ENCODE measurements around the gene SPSB3. TPM values are rescaled to one million over a fixed set of nuclear protein-coding genes. Genes with fewer than 3 reads are reported as not detected.
"Not testable (repeated sequence)": the region's sequence is repeated elsewhere in the genome, so short reads cannot be mapped to it uniquely, and the experiment has no call there.

Gene SPSB3
- total RNA-seq, 1 experiment from 2014 or later = 21.1 TPM

- H3K27ac ChIP-seq = peak overlapping the region; percentile 100
- peaks cover 42% of the 10 kb centered on the region for H3K4me1 ChIP-seq (replicated peaks)
- no peaks in the 10 kb centered on the region for H3K9me3 ChIP-seq (replicated peaks)
- H3K27me3 ChIP-seq (replicated peaks) = no peaks in the 10 kb centered on the region
- peaks cover 79% of the 10 kb centered on the region for H3K36me3 ChIP-seq
- DNase-seq (ENCODE audit: low read depth in 1 of 2, low spot score in 2 of 2) = peak; percentile 97
- peak overlapping the region; percentile 13; the same call in 1 of the 2 replicates for H3K4me3 ChIP-seq
Measured at GRCh38 chr16:1745900-1746692, 36.3 kb downstream of the SPSB3 start.

GRCh38 chr16:1745181-1745899, 37.0 kb downstream of the SPSB3 start:
- no peaks in the 10 kb centered on the region for H3K27me3 ChIP-seq (replicated peaks)
- peak; percentile 93 to 94 for DNase-seq (ENCODE audit: low read depth in 1 of 2, low spot score in 2 of 2)
- peaks cover 79% of the 10 kb centered on the region for H3K36me3 ChIP-seq
- no peaks in the 10 kb centered on the region for H3K9me3 ChIP-seq (replicated peaks)
- peaks cover 42% of the 10 kb centered on the region for H3K4me1 ChIP-seq (replicated peaks)
- H3K27ac ChIP-seq = peak overlapping the region; percentile 100
- peak overlapping the region; percentile 13; the same call in 1 of the 2 replicates for H3K4me3 ChIP-seq

- Histone ChIP-seq H3K4me3 (no peak overlapping the region), H3K27me3 (replicated peaks) (no peaks in the 10 kb centered on the region), H3K4me1 (replicated peaks) (peaks cover 42% of the 10 kb centered on the region), H3K36me3 (peaks cover 73% of the 10 kb centered on the region), H3K9me3 (replicated peaks) (no peaks in the 10 kb centered on the region), H3K27ac (no peak overlapping the region)
- DNase-seq (ENCODE audit: low read depth in 1 of 2, low spot score in 2 of 2) = no peak
Measured at GRCh38 chr16:1744338-1744840, 38.0 kb downstream of the SPSB3 start.

- Histone ChIP-seq H3K9me3 (replicated peaks) (no peaks in the 10 kb centered on the region), H3K4me1 (replicated peaks) (peaks cover 42% of the 10 kb centered on the region), H3K27ac (no peak overlapping the region), H3K36me3 (peaks cover 65% of the 10 kb centered on the region), H3K27me3 (replicated peaks) (no peaks in the 10 kb centered on the region), H3K4me3 (no peak overlapping the region)
- peak in 1 of 2 experiments; percentile 41 for DNase-seq (ENCODE audit: low read depth in 1 of 2, low spot score in 2 of 2)
Measured at GRCh38 chr16:1743376-1744337, 38.7 kb downstream of the SPSB3 start.

- Histone ChIP-seq H3K9me3 (replicated peaks) (no peaks in the 10 kb centered on the region), H3K27me3 (replicated peaks) (no peaks in the 10 kb centered on the region), H3K36me3 (peaks cover 45% of the 10 kb centered on the region), H3K4me3 (no peak overlapping the region), H3K4me1 (replicated peaks) (peaks cover 34% of the 10 kb centered on the region), H3K27ac (no peak overlapping the region)
- DNase-seq (ENCODE audit: low read depth in 1 of 2, low spot score in 2 of 2) = peak in 1 of 2 experiments; percentile 41
Measured at GRCh38 chr16:1741553-1742165, 40.7 kb downstream of the SPSB3 start.

GRCh38 chr16:1740781-1741490, 41.4 kb downstream of the SPSB3 start:
- H3K27me3 ChIP-seq (replicated peaks) = no peaks in the 10 kb centered on the region
- H3K9me3 ChIP-seq (replicated peaks) = no peaks in the 10 kb centered on the region
- no peak overlapping the region for H3K4me3 ChIP-seq
- H3K4me1 ChIP-seq (replicated peaks) = peaks cover 27% of the 10 kb centered on the region
- H3K36me3 ChIP-seq = peaks cover 42% of the 10 kb centered on the region
- DNase-seq (ENCODE audit: low read depth in 1 of 2, low spot score in 2 of 2) = peak in 1 of 2 experiments; percentile 40
- no peak overlapping the region for H3K27ac ChIP-seq

GRCh38 chr16:1740234-1740633, 42.1 kb downstream of the SPSB3 start:
- Histone ChIP-seq H3K4me3 (no peak overlapping the region), H3K9me3 (replicated peaks) (no peaks in the 10 kb centered on the region), H3K4me1 (replicated peaks) (peaks cover 20% of the 10 kb centered on the region), H3K36me3 (peaks cover 42% of the 10 kb centered on the region), H3K27ac (no peak overlapping the region), H3K27me3 (replicated peaks) (no peaks in the 10 kb centered on the region)
- DNase-seq (ENCODE audit: low read depth in 1 of 2, low spot score in 2 of 2) = no peak

- H3K27ac ChIP-seq = no peak overlapping the region
- no peaks in the 10 kb centered on the region for H3K27me3 ChIP-seq (replicated peaks)
- peaks cover 5% of the 10 kb centered on the region for H3K9me3 ChIP-seq (replicated peaks)
- H3K4me3 ChIP-seq = no peak overlapping the region
- DNase-seq (ENCODE audit: low read depth in 1 of 2, low spot score in 2 of 2) = no peak
- H3K36me3 ChIP-seq = peaks cover 41% of the 10 kb centered on the region
- H3K4me1 ChIP-seq (replicated peaks) = no peaks in the 10 kb centered on the region
Measured at GRCh38 chr16:1734816-1735215, 47.6 kb downstream of the SPSB3 start.

GRCh38 chr16:1734123-1734522, 48.2 kb downstream of the SPSB3 start:
- no peak for DNase-seq (ENCODE audit: low read depth in 1 of 2, low spot score in 2 of 2)
- H3K4me3 ChIP-seq = no peak overlapping the region
- peaks cover 5% of the 10 kb centered on the region for H3K9me3 ChIP-seq (replicated peaks)
- no peaks in the 10 kb centered on the region for H3K27me3 ChIP-seq (replicated peaks)
- no peak overlapping the region for H3K27ac ChIP-seq
- peaks cover 47% of the 10 kb centered on the region for H3K36me3 ChIP-seq
- no peaks in the 10 kb centered on the region for H3K4me1 ChIP-seq (replicated peaks)

- H3K36me3 ChIP-seq = peaks cover 58% of the 10 kb centered on the region
- H3K27ac ChIP-seq = not testable (repeated sequence)
Measured at GRCh38 chr16:1732551-1732987, 49.8 kb downstream of the SPSB3 start.

GRCh38 chr16:1732071-1732470, 50.3 kb downstream of the SPSB3 start:
- peaks cover 5% of the 10 kb centered on the region for H3K9me3 ChIP-seq (replicated peaks)
- H3K27ac ChIP-seq = no peak overlapping the region
- no peak for DNase-seq (ENCODE audit: low read depth in 1 of 2, low spot score in 2 of 2)
- no peaks in the 10 kb centered on the region for H3K27me3 ChIP-seq (replicated peaks)
- no peak overlapping the region for H3K4me3 ChIP-seq
- H3K4me1 ChIP-seq (replicated peaks) = no peaks in the 10 kb centered on the region
- H3K36me3 ChIP-seq = peaks cover 63% of the 10 kb centered on the region

More at GRCh38 chr16:1732551-1732987, 49.8 kb downstream of the SPSB3 start:
- DNase-seq (ENCODE audit: low read depth in 1 of 2, low spot score in 2 of 2); H3K4me1 ChIP-seq (replicated peaks); H3K9me3 ChIP-seq (replicated peaks); H3K4me3 ChIP-seq; H3K27me3 ChIP-seq (replicated peaks): not testable (repeated sequence)

- Histone ChIP-seq H3K4me3 (no peak overlapping the region), H3K27me3 (replicated peaks) (no peaks in the 10 kb centered on the region), H3K4me1 (replicated peaks) (no peaks in the 10 kb centered on the region), H3K27ac (no peak overlapping the region), H3K9me3 (replicated peaks) (peaks cover 5% of the 10 kb centered on the region), H3K36me3 (peaks cover 67% of the 10 kb centered on the region)
- DNase-seq (ENCODE audit: low read depth in 1 of 2, low spot score in 2 of 2) = no peak
Measured at GRCh38 chr16:1731603-1732002, 50.8 kb downstream of the SPSB3 start.

Measured in SJSA1 (cell line).